Urothelium cell line (cell line): ENCODE results near the gene CBX7.

ENCODE experiments used
- DNase-seq: peaks from one replicate; pipeline ENCODE4 v3.0.0; 2011; ENCODE audit warnings: low spot score, mixed read lengths
- FAIRE-seq: peaks from 2 replicates; lab custom pipeline; 2011; peaks lifted over from hg19 to GRCh38; lab: Jason Lieb, UNC

Gene CBX7

DNA sequence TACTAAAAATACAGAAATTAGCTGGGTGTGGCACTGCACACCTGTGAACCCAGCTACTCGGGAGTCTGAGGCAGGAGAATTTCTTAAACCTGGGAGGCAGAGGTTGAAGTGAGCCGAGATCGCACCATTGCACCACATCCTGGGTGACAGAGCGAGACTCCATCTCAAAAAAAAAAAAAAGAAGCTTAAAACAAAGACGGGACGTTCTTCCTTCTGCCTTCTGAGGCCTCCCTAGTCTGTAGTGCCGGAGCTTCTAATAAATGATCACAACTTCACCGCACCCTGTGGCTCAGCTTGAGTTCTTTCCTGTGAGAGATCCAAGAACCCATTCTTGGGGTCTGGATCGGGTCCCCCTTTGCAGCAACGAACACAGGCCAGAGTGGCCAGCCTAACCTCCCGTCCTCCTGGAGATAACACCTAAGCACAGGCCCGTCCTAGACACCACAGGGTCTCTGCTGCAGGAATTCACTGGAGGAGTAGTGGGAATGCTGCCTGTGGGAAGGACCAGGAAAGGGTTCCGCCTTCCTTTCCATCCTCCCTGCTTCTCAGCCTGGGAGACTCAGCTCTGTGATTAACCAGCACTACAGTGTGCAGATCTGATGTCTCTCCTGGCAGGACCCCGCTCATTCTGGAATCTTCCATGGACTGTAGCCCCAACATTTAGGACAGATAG, 57.6 kb downstream of the CBX7 start:
- FAIRE-seq (no peak), DNase-seq (no peak)

DNA sequence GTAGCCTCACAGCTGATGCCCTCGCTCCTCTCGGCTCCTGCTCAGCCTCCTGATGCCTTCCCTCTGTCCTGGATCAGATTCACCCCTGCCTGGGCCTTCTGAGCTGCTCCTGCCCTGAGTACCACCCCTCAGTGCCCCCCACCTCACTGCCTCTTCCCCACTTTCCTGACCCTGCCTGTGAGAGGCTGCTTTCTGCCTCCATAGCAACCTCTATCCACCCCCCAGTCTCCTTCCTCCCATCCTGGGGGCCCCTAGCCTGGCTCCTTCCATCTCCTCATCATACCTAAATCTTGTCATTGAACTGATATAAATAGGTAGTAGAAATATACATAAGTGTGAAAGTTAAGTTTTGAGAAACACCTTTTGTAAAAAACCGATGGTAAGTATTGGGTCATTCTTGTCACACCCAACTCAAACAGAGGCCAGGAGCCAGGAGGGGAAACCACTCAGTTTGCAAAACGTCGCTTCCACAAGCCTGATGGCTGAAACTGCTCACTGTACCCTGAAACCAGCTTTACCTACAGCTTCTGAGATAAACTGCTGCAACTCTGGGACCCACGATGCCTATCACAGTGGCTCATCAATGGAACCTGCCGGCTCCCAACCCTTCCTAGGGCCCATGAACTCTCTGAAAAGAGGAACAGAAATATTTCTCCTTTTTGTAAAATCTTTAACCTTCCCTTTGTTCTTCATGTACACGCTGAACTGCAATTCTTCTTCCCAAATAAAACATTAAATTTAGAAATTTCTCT, 60.2 kb downstream of the CBX7 start:
- no peak for DNase-seq
- no peak for FAIRE-seq

DNA sequence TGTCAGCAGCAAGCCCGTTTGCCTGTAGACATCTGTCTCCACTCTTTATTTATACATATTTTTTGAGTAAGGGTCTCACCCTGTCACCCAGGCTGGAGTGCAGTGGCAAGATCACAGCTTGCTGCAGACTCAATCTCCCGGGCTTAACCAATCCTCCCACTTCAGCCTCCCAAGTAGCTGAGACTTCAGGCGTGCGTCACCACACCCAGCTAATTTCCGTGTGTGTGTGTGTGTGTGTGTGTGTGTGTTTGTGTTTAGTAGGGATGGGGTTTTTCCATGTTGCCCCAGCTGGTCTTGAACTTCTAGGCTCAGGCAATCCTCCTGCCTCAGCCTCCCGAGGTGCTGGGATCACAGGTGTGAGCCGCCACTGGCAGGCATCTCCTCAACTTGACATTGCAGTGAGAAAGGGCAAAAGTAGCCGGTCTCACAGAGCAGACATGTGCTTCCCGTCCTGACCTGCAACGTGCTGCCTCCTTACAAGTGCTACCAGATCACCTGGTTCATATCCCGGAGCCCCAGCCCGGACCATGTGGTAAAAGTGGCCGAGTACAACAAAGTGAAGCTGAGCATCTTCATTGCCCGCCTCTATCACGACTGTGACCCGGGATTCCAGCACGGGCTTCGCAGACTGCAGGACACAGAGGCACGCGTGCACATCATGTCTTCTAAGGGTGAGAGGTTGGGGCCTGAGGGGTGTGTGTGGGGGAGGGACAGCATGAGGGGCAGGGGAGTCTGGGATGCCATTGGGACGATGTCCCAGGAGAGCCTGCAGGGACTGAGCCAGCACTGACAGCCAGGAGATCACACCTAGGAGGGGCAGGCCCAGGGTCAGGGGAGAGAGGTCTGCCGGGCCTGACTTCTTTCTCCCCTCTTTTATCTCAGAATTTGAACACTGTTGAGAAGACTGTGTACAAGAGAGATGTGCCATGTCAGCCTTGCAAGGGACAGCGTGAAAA, 61.1 kb downstream of the CBX7 start:
- FAIRE-seq = peak; percentile 9

DNA sequence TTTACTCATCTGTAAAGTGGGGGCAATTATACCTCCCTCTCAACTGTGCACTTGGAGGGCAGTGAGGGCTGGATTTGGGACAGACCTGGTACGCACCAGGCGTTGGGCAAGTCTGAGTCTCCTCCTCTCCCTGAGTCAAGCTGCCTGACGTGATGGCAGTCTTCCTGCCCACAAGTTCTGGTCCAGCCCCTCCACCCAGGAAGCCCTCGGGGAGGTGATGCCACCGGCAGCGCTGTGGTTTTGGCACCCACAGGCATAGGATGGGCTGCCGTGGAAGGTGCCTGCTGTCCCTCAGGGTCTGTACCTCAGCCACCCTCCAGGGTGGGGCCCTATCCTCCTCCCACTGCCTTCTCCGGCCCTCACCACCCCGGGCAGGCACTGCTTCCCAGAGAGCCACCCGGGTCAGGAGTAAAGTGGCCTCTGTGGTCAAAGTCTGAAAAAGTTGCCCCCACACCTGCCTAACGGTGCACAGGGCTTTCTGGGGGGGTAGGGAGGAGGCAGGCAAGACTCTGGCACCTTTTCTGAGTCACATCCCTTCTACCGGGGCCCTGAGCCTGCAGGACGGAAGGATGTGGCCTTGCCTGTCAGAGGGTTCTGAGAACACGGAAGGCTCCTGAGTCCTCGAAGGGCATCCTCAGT, 61.9 kb downstream of the CBX7 start:
- peak; percentile 30 for FAIRE-seq
- DNase-seq = peak; percentile 62

More for the DNA sequence above, 61.1 kb downstream of the CBX7 start:
- DNase-seq = no peak

DNA sequence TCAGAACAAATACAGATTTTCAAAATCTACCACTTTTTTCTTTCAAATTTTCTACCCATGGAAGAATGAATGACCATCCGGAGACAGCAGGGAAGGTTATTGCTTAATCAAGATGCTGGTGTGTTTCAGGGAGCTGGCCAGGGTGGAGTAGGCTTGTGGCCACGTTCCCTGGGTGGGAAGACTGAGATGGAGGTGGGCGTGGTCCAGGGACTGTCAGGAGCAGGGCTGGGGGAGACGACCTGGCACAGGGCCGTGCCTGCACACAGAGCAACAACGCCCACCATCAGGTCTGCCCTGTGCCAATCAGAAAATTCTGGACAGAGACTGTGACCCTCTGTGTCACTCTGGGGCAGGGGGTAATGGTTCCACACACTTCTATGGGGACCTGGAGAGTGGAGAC, 62.6 kb downstream of the CBX7 start:
- DNase-seq (no peak), FAIRE-seq (peak; percentile 62)

DNA sequence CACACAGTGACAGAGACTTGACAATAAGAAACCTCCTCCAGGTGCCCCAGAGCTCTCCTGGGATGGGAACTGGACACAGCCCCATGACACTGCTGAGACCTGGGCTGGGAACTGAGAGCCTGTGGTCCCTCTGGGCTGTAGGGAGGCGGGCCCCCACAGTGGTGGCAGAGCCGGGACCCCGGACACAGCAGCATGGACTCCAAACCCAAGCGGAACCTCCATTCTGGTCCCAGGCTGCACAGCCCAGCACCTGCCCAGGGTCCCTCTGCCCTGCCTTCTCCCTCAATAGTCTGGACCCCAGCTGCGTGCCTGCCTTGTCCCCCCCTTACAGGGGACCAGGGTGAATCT, 63.8 kb downstream of the CBX7 start:
- FAIRE-seq = no peak
- no peak for DNase-seq

DNA sequence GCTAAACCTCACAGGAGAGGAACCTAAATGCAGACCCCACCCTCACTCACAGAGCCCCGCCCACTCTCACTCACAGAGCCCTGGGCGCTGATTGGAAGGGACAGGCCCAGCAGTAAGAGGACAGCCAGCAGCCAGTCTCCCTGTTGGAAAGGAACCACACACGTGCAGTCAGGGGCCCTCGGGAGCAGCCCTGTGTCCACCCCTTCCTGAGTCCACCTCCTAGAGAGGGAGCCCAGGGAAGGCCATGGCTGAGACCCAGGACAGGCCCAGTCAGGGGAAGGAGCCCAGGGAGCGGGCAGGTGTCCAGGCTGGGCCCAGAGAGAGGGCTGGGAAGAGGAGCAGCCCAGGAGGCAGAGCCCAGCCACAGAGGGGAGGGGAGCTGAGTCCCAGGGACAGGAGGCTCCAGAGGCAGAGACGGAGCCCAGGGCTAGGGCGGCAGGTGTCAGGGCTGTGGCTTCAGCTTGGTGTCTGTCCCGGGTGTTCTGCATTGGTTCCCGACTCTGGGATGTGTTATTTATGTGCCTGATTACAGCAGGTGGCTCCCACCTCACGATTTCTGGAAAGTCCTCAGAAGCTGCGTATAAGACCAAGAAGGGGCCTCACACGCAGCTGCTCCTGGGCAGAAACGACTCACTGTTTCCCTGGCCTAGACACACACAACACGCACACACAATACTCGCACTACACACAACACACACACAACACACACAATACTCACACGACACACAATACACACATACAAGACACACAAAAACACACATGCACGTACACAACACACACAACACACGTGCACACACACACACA, 64.4 kb downstream of the CBX7 start:
- FAIRE-seq = peak; percentile 92
- DNase-seq = no peak

DNA sequence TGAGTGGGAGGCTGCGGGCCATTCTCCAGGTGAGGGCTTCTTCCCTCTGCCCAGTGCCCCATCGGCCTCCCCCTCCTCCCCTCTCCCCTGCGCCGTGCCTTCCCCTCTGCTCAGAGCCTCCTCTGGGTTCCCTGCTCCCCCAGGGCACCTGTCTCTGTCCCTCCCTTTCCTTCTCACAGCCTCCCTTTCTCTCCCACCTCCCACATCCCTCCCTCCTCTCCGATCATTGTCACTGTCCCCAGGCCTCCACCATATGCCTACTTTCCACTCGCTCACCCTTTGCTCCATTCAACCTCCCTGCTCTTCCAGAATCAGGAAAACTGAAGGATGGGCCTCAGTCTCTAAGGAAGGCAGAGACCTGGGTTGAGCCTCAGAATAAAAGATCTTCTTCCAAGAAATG, 65.4 kb downstream of the CBX7 start:
- DNase-seq (no peak), FAIRE-seq (no peak)

DNA sequence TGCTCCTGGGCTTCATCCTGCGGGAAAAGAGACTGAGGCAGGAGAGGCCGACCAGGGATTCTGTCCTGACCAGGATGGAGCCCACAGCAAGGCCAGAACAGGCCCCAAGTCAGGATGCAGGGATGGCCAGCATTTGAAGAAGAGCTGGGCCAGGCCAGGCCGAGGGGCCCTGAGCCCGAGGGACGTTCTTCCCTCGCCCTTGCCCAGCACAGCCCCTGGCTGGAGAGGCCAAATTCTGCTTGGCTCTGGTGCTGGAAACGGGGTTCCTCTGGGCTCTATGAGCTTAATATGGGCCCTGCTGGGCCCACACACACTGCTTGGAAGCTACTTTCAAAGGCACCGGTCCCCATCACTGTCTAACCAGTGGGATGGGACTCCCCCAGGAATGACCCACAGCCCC, 67.8 kb downstream of the CBX7 start:
- FAIRE-seq = no peak
- no peak for DNase-seq

DNA sequence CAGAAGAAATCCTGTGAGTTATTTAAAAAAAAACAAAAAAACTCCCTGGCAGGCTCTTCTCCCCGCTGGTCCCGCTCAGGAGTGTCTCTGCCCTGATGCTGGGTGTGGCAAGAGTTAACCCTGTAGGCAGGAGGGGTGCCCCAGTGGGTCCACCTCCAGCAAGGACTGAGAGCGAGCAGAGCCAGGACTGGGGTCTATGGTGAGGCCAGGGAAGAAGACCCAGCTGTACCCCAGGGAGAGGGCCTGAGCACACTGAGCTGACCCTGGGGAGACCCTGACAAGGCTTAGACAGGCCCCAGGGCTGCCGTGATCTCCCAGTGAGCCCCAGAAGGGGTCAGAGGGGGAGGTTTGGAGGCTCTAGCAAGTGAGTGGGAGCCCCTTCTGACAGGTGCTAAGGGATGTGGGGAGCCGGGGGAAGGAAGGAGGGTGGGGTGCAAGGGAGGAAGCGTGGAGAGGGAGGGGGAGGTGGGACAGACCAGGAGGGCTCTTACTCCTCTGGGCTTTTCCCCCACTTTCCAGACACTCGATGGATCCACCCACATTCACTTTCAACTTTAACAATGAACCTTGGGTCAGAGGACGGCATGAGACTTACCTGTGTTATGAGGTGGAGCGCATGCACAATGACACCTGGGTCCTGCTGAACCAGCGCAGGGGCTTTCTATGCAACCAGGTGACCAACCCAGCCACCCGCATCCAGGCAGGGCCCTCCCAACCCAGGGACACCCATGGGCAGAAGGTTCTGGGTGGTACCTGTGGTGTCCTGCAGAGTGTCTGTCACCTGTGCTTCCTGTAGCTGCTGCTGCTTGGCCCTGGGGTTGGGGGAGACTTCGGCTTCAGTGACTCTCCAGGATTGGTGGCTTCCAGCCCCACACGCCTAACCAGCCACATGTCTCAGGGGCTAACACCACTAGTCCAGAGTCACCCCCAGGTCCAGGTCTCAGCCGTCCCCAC, 69.0 kb downstream of the CBX7 start:
- DNase-seq = no peak
- FAIRE-seq = no peak

DNA sequence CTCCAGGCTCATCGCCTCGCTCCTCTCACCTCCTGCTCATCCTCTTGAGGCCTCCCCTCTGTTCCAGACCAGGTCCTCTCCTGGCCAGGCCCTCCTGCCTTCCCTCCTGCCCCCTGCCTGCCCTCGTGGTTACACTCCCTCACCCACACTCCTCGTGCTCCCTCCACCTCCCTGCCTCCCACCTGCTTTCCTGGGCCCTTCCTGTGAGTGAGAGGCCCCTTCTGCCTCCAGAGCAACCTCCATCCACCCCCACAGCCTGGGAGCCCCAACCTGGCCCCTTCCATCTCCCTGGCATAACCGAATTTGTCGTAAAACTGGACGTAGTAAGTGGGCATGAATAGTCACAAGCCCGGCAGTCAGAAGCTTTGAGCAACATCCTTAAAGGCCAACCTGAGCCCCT, 70.9 kb downstream of the CBX7 start:
- DNase-seq (no peak), FAIRE-seq (no peak)

DNA sequence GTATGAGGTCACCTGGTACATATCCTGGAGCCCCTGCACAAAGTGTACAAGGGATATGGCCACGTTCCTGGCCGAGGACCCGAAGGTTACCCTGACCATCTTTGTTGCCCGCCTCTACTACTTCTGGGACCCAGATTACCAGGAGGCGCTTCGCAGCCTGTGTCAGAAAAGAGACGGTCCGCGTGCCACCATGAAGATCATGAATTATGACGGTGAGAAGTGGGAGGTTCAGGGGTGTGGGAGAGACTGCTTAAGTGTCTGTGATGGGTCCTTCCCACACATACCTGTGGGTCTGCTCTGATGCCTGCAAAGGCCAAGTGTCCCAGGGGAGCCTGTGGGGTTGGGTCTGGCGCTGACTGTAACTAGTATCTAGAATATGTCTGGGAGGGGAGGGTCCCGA, 71.5 kb downstream of the CBX7 start:
- FAIRE-seq (no peak), DNase-seq (no peak)
